Nephron progenitor cell (in vitro differentiated cells): ENCODE measurements around the gene DYRK2.
"Not testable (repeated sequence)": the region's sequence is repeated elsewhere in the genome, so short reads cannot be mapped to it uniquely, and the experiment has no call there.

ENCODE experiments used
- DNase-seq: peaks from one replicate; pipeline ENCODE4 v3.0.0; 2021
- H3K27ac Mint-ChIP-seq: 2 replicates; pipeline ENCODE4 v1.8.0; 2021; ENCODE audit warnings: mild to moderate bottlenecking, moderate library complexity, mixed read lengths
- H3K27me3 Mint-ChIP-seq: 2 replicates; pipeline ENCODE4 v1.8.0; 2021; ENCODE audit warnings: mild to moderate bottlenecking, low read depth, mixed read lengths; ENCODE audit not compliant: poor library complexity
- H3K36me3 Mint-ChIP-seq: 2 replicates; pipeline ENCODE4 v1.8.0; 2021; ENCODE audit warnings: low read depth, mixed read lengths
- H3K4me1 Mint-ChIP-seq: 2 replicates; pipeline ENCODE4 v1.8.0; 2021; ENCODE audit warnings: mixed read lengths
- H3K4me3 Mint-ChIP-seq: 2 replicates; pipeline ENCODE4 v1.8.0; 2021; ENCODE audit warnings: mild to moderate bottlenecking, moderate library complexity, mixed read lengths
- H3K9me3 Mint-ChIP-seq: 2 replicates; pipeline ENCODE4 v1.8.0; 2021; ENCODE audit warnings: mild to moderate bottlenecking, moderate library complexity, mixed read lengths
- TF ChIP-seq, protein P1 (sequence below): fragments of 200-600 bp; sonication (generic); IDR thresholded peaks from 2 replicates; pipeline ENCODE4 v1.5.0; 2021; ENCODE audit warnings: antibody characterized with exemption

The DYRK2 gene

DNA sequence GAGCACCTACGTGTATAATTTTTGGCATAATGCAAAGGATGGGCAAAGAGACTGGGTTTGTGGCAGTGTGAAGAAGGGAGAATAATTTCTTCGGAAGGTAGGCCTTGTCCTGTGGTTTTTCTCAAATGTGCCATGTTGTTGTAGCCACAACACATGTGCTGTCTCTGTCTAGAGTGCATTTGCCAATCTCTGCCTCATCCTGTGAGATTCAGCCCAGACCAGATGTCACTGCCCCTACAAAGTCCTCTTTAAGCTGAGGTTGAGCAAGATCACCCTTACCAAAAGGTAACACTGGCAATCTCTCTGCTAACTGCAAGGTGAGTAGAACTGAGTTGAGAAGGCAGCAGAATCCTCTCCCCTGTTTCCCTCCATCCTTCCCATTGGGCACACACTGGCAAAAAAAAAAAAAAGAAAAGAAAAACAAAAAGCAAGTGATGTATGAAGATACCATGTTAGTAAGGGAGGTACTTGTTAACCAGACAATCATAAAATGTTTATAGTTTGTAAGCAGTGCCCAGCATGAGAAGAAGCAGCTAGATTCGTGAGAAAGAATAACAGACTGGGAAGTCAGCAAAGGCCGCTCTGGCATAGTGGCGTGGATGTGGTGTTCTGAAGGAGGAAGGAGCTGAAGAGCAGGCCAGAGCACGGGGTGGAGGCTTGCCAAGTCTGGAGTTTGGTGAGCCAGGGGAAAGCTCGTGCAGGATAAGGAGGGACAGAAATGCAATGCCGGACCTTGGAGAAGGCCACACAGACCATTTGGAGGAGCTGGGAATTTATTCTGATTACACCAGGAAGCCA is 18.9 kb downstream of the DYRK2 start:
- peaks cover 47% of the 10 kb centered on the region for H3K36me3 Mint-ChIP-seq
- H3K27me3 Mint-ChIP-seq, result peaks cover 5% of the 10 kb centered on the region
- DNase-seq, result no peak
- H3K4me1 Mint-ChIP-seq, result peaks cover 19% of the 10 kb centered on the region
- peak overlapping the region; percentile 7 for H3K27ac Mint-ChIP-seq
- TF ChIP-seq, protein P1, sequence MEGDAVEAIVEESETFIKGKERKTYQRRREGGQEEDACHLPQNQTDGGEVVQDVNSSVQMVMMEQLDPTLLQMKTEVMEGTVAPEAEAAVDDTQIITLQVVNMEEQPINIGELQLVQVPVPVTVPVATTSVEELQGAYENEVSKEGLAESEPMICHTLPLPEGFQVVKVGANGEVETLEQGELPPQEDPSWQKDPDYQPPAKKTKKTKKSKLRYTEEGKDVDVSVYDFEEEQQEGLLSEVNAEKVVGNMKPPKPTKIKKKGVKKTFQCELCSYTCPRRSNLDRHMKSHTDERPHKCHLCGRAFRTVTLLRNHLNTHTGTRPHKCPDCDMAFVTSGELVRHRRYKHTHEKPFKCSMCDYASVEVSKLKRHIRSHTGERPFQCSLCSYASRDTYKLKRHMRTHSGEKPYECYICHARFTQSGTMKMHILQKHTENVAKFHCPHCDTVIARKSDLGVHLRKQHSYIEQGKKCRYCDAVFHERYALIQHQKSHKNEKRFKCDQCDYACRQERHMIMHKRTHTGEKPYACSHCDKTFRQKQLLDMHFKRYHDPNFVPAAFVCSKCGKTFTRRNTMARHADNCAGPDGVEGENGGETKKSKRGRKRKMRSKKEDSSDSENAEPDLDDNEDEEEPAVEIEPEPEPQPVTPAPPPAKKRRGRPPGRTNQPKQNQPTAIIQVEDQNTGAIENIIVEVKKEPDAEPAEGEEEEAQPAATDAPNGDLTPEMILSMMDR, result no peak
- H3K9me3 Mint-ChIP-seq, result peaks cover 6% of the 10 kb centered on the region
- H3K4me3 Mint-ChIP-seq, result no peak overlapping the region

DNA sequence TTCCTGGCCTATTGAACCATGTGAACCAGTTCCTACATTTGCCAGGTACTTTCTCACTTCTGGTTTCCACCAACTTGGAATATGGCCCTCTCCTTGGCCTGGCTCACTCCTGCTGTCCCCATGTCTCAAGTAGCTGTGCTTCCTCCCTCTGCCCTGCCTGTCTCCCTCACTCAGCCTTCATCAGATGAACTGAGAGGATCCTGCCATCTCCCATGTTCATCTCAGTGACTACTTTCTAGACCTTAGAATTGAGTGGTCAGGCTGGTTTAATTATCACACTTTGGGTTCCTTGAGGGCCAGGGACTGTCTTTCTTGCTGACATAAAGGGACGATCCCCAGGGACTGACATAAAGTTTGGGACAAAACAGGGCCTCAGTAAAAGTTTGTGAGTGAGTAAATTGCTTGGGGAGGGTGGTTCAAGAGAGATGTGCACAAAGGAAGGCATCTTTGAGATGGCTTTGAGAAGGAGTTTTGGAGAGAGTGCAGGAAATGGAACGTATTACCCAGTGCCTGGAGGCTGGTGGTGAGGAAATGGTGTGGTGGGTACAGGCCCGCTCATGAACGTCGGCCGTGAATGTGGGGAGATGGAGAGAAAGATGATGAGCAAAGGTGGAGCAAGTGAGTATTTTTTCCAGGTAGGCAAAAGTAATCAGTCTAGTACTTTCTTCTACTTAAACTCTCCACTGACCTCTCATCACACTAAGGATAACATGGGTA is 20.8 kb downstream of the DYRK2 start:
- Mint-ChIP-seq H3K36me3 (peaks cover 56% of the 10 kb centered on the region), H3K4me1 (peaks cover 19% of the 10 kb centered on the region), H3K27me3 (peaks cover 5% of the 10 kb centered on the region), H3K9me3 (peaks cover 25% of the 10 kb centered on the region), H3K27ac (peak overlapping the region; percentile 33), H3K4me3 (no peak overlapping the region)
- DNase-seq, result no peak
- TF ChIP-seq, protein P1, result no peak

DNA sequence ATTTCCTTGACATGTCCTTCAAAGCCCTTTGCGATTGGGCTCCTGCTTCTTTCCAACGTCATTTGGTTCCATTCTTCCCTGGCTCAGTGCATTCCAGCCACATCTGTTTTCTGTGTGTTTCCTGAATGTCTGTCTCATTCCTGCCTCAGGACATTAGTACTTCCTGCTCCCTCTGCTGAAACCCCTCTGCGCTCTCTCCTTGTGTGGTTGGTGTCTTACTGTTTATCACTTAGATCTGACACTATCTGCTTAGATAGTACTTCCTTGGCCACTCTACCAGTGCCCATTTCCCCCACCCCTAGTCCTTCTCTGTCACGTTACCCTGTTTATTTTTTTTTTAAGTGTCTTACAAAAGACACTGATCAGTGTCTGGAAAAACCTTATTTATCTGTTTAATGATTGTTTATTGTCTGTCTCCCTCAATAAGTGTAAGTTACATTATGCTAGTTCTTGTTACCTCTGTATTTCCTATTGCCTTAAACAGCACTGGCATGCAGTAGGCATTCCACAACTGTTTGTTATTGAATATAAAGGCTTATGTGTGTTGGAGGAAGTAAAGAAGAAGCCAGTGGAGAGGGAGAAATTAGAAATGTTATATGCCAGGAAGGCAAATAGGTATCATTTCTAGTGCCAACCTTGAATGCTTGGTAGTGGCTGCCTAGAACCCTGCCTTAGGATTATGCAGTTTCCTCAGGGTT is 21.5 kb downstream of the DYRK2 start:
- no peak overlapping the region for H3K27ac Mint-ChIP-seq
- DNase-seq, result no peak
- no peak overlapping the region for H3K4me3 Mint-ChIP-seq
- H3K4me1 Mint-ChIP-seq, result peaks cover 19% of the 10 kb centered on the region
- H3K9me3 Mint-ChIP-seq, result peaks cover 30% of the 10 kb centered on the region
- peaks cover 59% of the 10 kb centered on the region for H3K36me3 Mint-ChIP-seq
- TF ChIP-seq, protein P1, result no peak
- peaks cover 5% of the 10 kb centered on the region for H3K27me3 Mint-ChIP-seq

DNA sequence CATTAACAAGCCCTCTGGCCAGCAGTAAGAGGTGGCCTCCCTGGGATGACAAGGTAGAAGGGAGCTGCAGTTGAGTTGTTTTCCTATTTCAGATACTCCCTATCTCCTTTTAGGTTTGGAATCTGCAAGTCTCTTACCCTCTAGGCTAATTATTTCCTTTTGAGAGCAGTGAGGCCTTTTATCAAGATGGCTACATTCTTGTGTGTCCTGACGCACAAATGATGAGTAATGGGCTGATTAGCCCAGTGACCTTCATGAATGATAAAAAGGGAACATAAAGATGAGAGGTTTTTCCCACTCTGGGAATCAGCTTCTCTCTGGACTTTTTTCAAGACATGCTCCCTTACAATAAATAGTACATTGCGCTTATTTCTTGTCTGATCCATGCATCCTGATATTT is 22.9 kb downstream of the DYRK2 start:
- H3K27me3 Mint-ChIP-seq, result peaks cover 5% of the 10 kb centered on the region
- peaks cover 71% of the 10 kb centered on the region for H3K36me3 Mint-ChIP-seq
- TF ChIP-seq, protein P1, result no peak
- H3K27ac Mint-ChIP-seq, result no peak overlapping the region
- peaks cover 30% of the 10 kb centered on the region for H3K9me3 Mint-ChIP-seq
- H3K4me3 Mint-ChIP-seq, result no peak overlapping the region
- H3K4me1 Mint-ChIP-seq, result peaks cover 11% of the 10 kb centered on the region
- DNase-seq, result no peak

DNA sequence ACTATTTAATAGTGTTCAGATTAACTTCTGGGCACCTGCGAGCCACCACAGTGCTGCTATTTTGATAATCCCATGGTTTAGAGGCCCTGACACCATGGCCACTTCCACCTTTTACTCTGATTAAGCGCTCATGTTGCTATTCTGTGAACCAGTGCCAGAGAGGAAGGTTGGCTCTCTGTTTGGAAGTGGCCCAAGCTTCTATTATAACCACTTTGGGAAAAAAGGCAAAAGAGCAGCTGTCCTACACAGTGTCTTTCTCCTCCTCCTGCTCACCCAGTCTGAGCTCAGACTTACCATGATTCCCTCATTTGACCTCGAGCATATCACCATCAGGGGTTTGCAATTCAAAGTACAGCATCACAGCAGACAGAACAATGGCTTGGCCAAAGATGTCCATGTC is 23.3 kb downstream of the DYRK2 start:
- H3K4me3 Mint-ChIP-seq, result no peak overlapping the region
- DNase-seq, result no peak
- H3K27ac Mint-ChIP-seq, result peak overlapping the region; percentile 50
- peaks cover 70% of the 10 kb centered on the region for H3K36me3 Mint-ChIP-seq
- TF ChIP-seq, protein P1, result no peak
- H3K4me1 Mint-ChIP-seq, result peaks cover 8% of the 10 kb centered on the region
- peaks cover 5% of the 10 kb centered on the region for H3K27me3 Mint-ChIP-seq
- peaks cover 30% of the 10 kb centered on the region for H3K9me3 Mint-ChIP-seq

DNA sequence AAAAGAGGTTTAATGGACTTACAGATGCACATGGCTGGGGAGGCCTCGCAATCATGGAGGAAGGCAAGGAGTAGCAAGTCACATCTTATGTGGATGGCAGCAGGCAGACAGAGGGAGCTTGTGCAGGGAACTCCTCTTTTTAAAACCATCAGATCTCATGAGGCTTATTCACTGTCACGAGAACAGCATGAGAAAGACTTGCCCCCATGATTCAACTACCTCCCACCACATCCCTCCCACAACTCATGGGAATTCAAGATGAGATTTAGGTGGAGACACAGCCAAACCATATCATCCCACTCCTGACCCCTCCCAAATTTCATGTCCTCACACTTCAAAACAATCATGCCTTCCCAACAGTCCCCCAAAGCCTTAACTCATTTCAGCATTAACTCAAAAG is 24.0 kb downstream of the DYRK2 start:
- not testable (repeated sequence) for H3K4me3 Mint-ChIP-seq, H3K27me3 Mint-ChIP-seq, H3K27ac Mint-ChIP-seq, H3K4me1 Mint-ChIP-seq, DNase-seq
- peaks cover 64% of the 10 kb centered on the region for H3K36me3 Mint-ChIP-seq
- peaks cover 30% of the 10 kb centered on the region for H3K9me3 Mint-ChIP-seq

DNA sequence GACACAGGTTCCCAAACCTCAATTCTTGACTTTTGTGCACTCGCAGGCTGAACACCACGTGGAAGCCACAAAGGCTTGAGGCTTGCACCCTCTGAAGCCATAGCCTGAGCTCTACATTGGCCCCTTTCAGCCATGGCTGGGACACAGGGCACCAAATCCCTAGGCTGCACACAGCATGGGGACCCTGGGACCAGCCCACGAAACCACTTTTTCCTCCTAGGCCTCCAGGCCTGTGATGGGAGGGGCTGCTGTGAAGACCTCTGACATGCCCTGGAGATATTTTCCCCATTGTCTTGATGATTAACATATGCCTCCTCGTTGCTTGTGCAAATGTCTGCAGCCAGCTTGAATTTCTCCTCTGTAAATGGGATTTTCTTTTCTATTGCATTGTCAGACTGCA is 25.0 kb downstream of the DYRK2 start:
- not testable (repeated sequence) for DNase-seq, H3K27ac Mint-ChIP-seq, H3K27me3 Mint-ChIP-seq, H3K4me1 Mint-ChIP-seq, H3K4me3 Mint-ChIP-seq
- Mint-ChIP-seq H3K9me3 (peaks cover 30% of the 10 kb centered on the region), H3K36me3 (peaks cover 57% of the 10 kb centered on the region)
